Endodermal cell (in vitro differentiated cells): ENCODE results near the gene TMED5. TPM values are rescaled to one million over a fixed set of nuclear protein-coding genes. Genes with fewer than 3 reads are reported as not detected.
A peak's percentile ranks its signal among the peaks of the same experiment; 100 is the strongest.

Experiments
- DNase-seq: peaks from one replicate; pipeline ENCODE4 v3.0.0-alpha.2; 2017
- H3K27ac ChIP-seq: 2 replicates; pipeline ENCODE4 v1.5.1; 2013; ENCODE audit warnings: mild to moderate bottlenecking, low read depth, low read length, moderate library complexity
- H3K27me3 ChIP-seq: 2 replicates; pipeline ENCODE4 v1.6.1; 2013; ENCODE audit warnings: mild to moderate bottlenecking, low read length, moderate library complexity; ENCODE audit not compliant: insufficient read depth, control insufficient read depth, poor library complexity, severe bottlenecking
- H3K36me3 ChIP-seq: 2 replicates; pipeline ENCODE4 v1.7.0; 2013; ENCODE audit warnings: mild to moderate bottlenecking, low read length, moderate library complexity; ENCODE audit not compliant: control insufficient read depth, insufficient read depth
- H3K4me1 ChIP-seq: one replicate; pipeline ENCODE4 v1.7.0; 2013; ENCODE audit warnings: low read length; ENCODE audit not compliant: control insufficient read depth, insufficient read depth
- H3K4me3 ChIP-seq: 2 replicates; pipeline ENCODE4 v1.5.1; 2013; ENCODE audit warnings: mild to moderate bottlenecking, low read length, moderate library complexity
- H3K9ac ChIP-seq: 2 replicates; pipeline ENCODE4 v1.6.1; 2013; ENCODE audit warnings: mild to moderate bottlenecking, low read length, moderate library complexity; ENCODE audit not compliant: poor library complexity, severe bottlenecking; ENCODE audit errors: extremely low read depth
- H3K9me3 ChIP-seq: 2 replicates; pipeline ENCODE4 v1.6.1; 2013; ENCODE audit warnings: mild to moderate bottlenecking, low read length, moderate library complexity; ENCODE audit not compliant: control insufficient read depth
- H3K27ac Mint-ChIP-seq: 2 replicates; pipeline ENCODE4 v1.8.0; 2020; ENCODE audit warnings: mixed read lengths
- H3K27me3 Mint-ChIP-seq: 2 replicates; pipeline ENCODE4 v1.8.0; 2021; ENCODE audit warnings: mild to moderate bottlenecking, mixed read lengths; ENCODE audit not compliant: insufficient read depth
- H3K36me3 Mint-ChIP-seq: 2 replicates; pipeline ENCODE4 v1.8.0; 2020; ENCODE audit warnings: low read depth, mixed read lengths
- H3K4me1 Mint-ChIP-seq: 2 replicates; pipeline ENCODE4 v1.8.0; 2020; ENCODE audit warnings: mixed read lengths
- H3K4me3 Mint-ChIP-seq: 2 replicates; pipeline ENCODE4 v1.8.0; 2020; ENCODE audit warnings: mild to moderate bottlenecking, moderate library complexity, mixed read lengths
- H3K9me3 Mint-ChIP-seq: 2 replicates; pipeline ENCODE4 v1.8.0; 2020; ENCODE audit warnings: mild to moderate bottlenecking, mixed read lengths
- WGBS, 2 experiments: methylation state at CpG; one replicate each; pipeline versions ENCODE4 v1.1.5 to v1.1.7; 2013; ENCODE audit warnings: missing lambda C conversion rate in 2 of 2, mixed read lengths in 1 of 2; ENCODE audit not compliant: insufficient coverage in 1 of 2, insufficient read length in 1 of 2; 5-methylcytosine and 5-hydroxymethylcytosine counted together
- total RNA-seq, 2 donors: library from RNA; stranded (reverse); fragmentation: NEBNext Ultra II Directional in 1 of 2; extraction: Animal tissue kit (Norgen Biotek cat#: 25700) in 1 of 2; gene quantifications; 2 replicates in 1 of 2; 3 replicates in 1 of 2; pipeline ENCODE4 v1.2.1, GENCODE V29; 2021
- TF ChIP-seq, protein P1 (sequence below): fragments of 200-600 bp; sonication (generic); conservative IDR thresholded peaks from 2 replicates; pipeline ENCODE4 v1.5.0; 2021; ENCODE audit warnings: antibody characterized with exemption, mild to moderate bottlenecking

Gene TMED5
- total RNA-seq, 2 donors from 2014 or later: 28.0 to 30.2 TPM

DNA sequence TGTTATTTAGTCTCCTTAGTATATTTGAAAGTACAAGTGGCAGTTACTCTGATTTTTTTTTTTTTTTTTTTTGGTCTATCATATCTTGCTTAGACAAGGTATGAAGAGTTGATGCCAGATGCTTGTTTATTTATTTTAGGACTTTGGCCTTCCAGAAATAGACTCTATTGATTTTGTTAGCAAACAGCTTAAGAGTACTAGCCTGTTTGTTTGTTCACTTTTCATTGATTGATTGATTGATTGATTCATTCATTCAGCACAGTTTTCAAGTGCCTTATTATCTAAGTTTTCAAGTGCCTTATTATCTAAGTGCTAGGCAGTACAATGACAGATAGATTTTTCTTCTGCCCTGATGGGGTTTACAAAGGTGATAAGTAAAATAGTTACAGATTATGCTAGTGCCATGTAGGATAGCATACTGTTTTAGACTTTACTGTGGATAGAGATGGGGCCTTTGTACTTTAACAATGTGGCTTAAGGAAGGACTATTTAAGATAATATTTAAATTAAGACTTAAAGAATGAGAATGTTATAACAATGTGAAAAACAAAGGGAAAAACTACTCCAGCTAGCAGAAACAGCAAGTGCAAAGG is 50.6 kb downstream of the TMED5 start:
- TF ChIP-seq, protein P1, sequence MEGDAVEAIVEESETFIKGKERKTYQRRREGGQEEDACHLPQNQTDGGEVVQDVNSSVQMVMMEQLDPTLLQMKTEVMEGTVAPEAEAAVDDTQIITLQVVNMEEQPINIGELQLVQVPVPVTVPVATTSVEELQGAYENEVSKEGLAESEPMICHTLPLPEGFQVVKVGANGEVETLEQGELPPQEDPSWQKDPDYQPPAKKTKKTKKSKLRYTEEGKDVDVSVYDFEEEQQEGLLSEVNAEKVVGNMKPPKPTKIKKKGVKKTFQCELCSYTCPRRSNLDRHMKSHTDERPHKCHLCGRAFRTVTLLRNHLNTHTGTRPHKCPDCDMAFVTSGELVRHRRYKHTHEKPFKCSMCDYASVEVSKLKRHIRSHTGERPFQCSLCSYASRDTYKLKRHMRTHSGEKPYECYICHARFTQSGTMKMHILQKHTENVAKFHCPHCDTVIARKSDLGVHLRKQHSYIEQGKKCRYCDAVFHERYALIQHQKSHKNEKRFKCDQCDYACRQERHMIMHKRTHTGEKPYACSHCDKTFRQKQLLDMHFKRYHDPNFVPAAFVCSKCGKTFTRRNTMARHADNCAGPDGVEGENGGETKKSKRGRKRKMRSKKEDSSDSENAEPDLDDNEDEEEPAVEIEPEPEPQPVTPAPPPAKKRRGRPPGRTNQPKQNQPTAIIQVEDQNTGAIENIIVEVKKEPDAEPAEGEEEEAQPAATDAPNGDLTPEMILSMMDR: no peak
- Histone ChIP-seq H3K27me3 (no peaks in the 10 kb centered on the region), H3K4me3 (no peak overlapping the region), H3K9ac (no peak overlapping the region), H3K36me3 (peaks cover 55% of the 10 kb centered on the region), H3K4me1 (no peaks in the 10 kb centered on the region), H3K9me3 (no peaks in the 10 kb centered on the region), H3K27ac (no peak overlapping the region)
- no peak for DNase-seq
- no peak overlapping the region for H3K4me3 Mint-ChIP-seq
- peaks cover 24% of the 10 kb centered on the region for H3K36me3 Mint-ChIP-seq
- no peaks in the 10 kb centered on the region for H3K27me3 Mint-ChIP-seq
- H3K9me3 Mint-ChIP-seq: no peaks in the 10 kb centered on the region
- H3K4me1 Mint-ChIP-seq: peaks cover 13% of the 10 kb centered on the region
- H3K27ac Mint-ChIP-seq: no peak overlapping the region

GRCh38 chr1:93124556-93125355 is 55.5 kb downstream of the TMED5 start:
- Mint-ChIP-seq H3K36me3 (peaks cover 27% of the 10 kb centered on the region), H3K27me3 (no peaks in the 10 kb centered on the region), H3K9me3 (no peaks in the 10 kb centered on the region), H3K4me3 (no peak overlapping the region), H3K4me1 (peaks cover 22% of the 10 kb centered on the region), H3K27ac (peak overlapping the region; percentile 65)
- WGBS, 2 experiments: 47 to 49% methylated on average over 3 to 4 of the region's 4 CpGs
- H3K27me3 ChIP-seq: no peaks in the 10 kb centered on the region
- DNase-seq: no peak
- no peaks in the 10 kb centered on the region for H3K9me3 ChIP-seq
- no peak overlapping the region for H3K27ac ChIP-seq
- H3K4me3 ChIP-seq: no peak overlapping the region
- TF ChIP-seq, protein P1: no peak
- H3K9ac ChIP-seq: no peak overlapping the region
- no peaks in the 10 kb centered on the region for H3K4me1 ChIP-seq
- peaks cover 47% of the 10 kb centered on the region for H3K36me3 ChIP-seq

DNA sequence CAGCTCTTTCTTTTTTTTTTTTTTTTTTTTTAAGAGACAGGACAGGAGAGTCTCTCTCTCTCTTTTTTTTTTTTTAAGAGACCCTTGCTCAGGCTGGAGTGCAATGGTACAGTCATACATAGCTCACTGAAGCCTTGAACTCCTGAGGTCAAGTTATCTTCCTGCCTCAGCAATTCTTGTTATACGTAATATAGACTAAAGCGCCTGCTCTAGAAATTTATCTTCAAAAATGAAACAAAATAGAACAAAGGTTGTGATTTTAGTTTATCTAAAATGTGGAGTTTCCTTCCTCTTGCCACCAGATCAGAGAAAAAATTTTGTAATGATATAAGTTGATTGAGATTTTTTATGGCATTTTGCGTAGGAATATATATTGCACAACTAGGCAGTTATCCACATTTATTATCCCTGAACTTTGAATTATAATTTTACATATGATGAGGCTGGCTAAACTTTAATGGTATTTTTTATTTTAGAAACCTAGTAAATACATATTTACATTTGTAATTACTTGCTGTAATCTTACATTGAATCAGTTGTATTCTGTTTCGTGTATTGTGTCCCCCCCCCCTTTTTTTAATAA is 56.9 kb downstream of the TMED5 start:
- H3K4me1 Mint-ChIP-seq: peaks cover 22% of the 10 kb centered on the region
- H3K27ac Mint-ChIP-seq: no peak overlapping the region
- no peaks in the 10 kb centered on the region for H3K27me3 ChIP-seq
- no peak overlapping the region for H3K4me3 Mint-ChIP-seq
- no peaks in the 10 kb centered on the region for H3K9me3 Mint-ChIP-seq
- peaks cover 62% of the 10 kb centered on the region for H3K36me3 ChIP-seq
- H3K36me3 Mint-ChIP-seq: peaks cover 34% of the 10 kb centered on the region
- 94% methylated on average over 3 of the region's 4 CpGs; no CpG with 5 or more reads in 1 of the 2 experiments for WGBS, 2 experiments
- H3K9me3 ChIP-seq: no peaks in the 10 kb centered on the region
- no peaks in the 10 kb centered on the region for H3K27me3 Mint-ChIP-seq
- H3K4me3 ChIP-seq: no peak overlapping the region
- TF ChIP-seq, protein P1: no peak
- no peak overlapping the region for H3K9ac ChIP-seq
- H3K27ac ChIP-seq: no peak overlapping the region
- no peaks in the 10 kb centered on the region for H3K4me1 ChIP-seq
- no peak for DNase-seq
